Sigmoid colon (tissue), 4 donors: ENCODE data around the gene SMG7.

Experiments
- EP300 ChIP-seq, 4 donors: sonication (generic); formaldehyde crosslinking; IDR thresholded peaks; one replicate each; pipeline ENCODE4 v1.6.1; 2017; ENCODE audit warnings: antibody characterized with exemption in 4 of 4
- TF ChIP-seq, protein P1 (sequence below), 4 experiments: fragments of 450-650 bp in 3 of 4; fragments of 200-600 bp in 1 of 4; IDR thresholded peaks; one replicate each; pipeline ENCODE4 v1.5.1; 2016 to 2019; ENCODE audit warnings: antibody characterized with exemption in 4 of 4, mild to moderate bottlenecking in 3 of 4, moderate library complexity in 2 of 4

DNA sequence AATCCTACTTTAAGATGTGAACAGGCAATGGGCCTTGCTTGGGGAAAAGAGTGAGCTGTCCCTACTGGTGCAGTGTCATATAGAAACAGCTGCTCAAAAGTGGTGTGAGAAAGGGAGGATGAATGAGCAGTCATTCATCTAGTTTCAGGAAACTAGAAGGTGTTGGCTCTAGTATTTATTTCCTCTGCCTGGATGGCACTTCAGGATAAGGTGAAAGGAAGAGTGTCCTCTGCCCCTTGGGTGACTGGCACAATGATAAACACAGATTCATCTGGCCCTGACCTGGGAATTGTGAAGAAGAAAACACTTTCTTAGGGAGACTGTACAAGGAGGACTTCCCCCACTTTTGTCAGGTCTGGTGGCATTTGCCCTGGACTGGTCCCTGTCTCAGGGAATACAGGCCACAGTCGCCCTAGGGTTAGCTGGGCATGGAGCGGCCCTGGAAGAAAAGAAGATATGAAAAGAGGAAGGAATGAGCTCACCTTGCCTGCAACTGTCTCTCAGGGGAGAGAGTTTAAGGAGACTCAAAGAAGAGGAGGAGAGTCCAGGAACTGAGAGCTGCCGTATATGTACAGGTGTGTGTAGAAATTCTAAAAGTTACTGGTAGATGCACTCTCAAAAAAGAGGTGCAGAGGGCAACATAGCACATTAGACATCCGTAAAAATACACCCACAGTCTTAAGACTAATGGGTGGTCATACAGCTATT is 40.3 kb upstream of the SMG7 start:
- TF ChIP-seq EP300 (IDR thresholded peaks at IDR 0.05): no peak
- TF ChIP-seq, protein P1, sequence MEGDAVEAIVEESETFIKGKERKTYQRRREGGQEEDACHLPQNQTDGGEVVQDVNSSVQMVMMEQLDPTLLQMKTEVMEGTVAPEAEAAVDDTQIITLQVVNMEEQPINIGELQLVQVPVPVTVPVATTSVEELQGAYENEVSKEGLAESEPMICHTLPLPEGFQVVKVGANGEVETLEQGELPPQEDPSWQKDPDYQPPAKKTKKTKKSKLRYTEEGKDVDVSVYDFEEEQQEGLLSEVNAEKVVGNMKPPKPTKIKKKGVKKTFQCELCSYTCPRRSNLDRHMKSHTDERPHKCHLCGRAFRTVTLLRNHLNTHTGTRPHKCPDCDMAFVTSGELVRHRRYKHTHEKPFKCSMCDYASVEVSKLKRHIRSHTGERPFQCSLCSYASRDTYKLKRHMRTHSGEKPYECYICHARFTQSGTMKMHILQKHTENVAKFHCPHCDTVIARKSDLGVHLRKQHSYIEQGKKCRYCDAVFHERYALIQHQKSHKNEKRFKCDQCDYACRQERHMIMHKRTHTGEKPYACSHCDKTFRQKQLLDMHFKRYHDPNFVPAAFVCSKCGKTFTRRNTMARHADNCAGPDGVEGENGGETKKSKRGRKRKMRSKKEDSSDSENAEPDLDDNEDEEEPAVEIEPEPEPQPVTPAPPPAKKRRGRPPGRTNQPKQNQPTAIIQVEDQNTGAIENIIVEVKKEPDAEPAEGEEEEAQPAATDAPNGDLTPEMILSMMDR (IDR thresholded peaks at IDR 0.05): no peak
